Stimulated activated naive B cell treated with anti-CD40 and anti-IgM and Interleukin-4, amounts not matched to agents 10 μg/mL and 1 μg/mL and 100 μg/mL, for 72 hours (primary cell): Measurements from ENCODE around the gene APOA1.

ENCODE experiments used
- ATAC-seq, 2 donors: fragments of 150-1000 bp; cut with Tn5 transposase; replicated peaks; 2 replicates each; pipeline ENCODE4 v1.10.0; 2021; ENCODE audit warnings: moderate library complexity in 1 of 2
- DNase-seq: peaks from one replicate; pipeline ENCODE4 v3.0.0; 2021
- H3K27ac Mint-ChIP-seq: one replicate; pipeline ENCODE4 v1.8.0; 2022; ENCODE audit warnings: mild to moderate bottlenecking, mixed read lengths
- H3K27me3 Mint-ChIP-seq, 2 donors: one replicate each; pipeline ENCODE4 v1.8.0; 2022; ENCODE audit warnings: mixed read lengths in 2 of 2
- H3K36me3 Mint-ChIP-seq, 2 donors: one replicate each; pipeline ENCODE4 v1.8.0; 2022; ENCODE audit warnings: mixed read lengths in 2 of 2, mild to moderate bottlenecking in 1 of 2
- H3K4me1 Mint-ChIP-seq, 2 donors: one replicate each; pipeline ENCODE4 v1.8.0; 2022; ENCODE audit warnings: mixed read lengths in 2 of 2, mild to moderate bottlenecking in 1 of 2
- H3K4me3 Mint-ChIP-seq, 2 donors: one replicate each; pipeline ENCODE4 v1.8.0; 2022; ENCODE audit warnings: mild to moderate bottlenecking in 2 of 2, mixed read lengths in 2 of 2, moderate library complexity in 1 of 2
- H3K9me3 Mint-ChIP-seq, 2 donors: one replicate each; pipeline ENCODE4 v1.8.0; 2022; ENCODE audit warnings: mixed read lengths in 2 of 2, mild to moderate bottlenecking in 1 of 2

APOA1 gene

GRCh38 chr11:116825854-116826750, 11.3 kb downstream of the APOA1 start:
- Mint-ChIP-seq H3K4me3 (no peak overlapping the region), H3K36me3 (no peaks in the 10 kb centered on the region), H3K9me3 (no peaks in the 10 kb centered on the region)

DNA sequence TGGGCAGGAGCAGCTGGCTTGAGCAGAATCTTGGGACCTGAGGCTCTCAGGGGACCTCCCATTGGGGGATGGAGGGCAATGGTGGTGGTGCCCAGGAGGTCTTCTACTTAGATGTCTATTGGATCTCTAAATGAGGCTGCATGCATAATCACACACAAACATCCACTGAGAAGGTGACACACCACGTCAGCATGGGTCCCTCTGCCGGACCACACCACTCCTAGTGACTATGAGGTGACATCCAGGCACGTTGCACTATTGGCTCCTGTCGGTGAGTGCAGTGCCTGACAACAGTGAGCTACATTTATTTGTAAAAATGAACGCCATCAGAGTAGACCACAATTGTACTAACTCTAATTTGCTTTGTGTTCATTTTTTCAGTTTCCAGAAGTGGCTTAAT, 12.0 kb downstream of the APOA1 start:
- ATAC-seq (no peak), DNase-seq (no peak)
- Mint-ChIP-seq H3K27me3 (no peaks in the 10 kb centered on the region), H3K4me1 (no peaks in the 10 kb centered on the region), H3K36me3 (no peaks in the 10 kb centered on the region), H3K27ac (no peak overlapping the region), H3K4me3 (no peak overlapping the region), H3K9me3 (no peaks in the 10 kb centered on the region)

More at GRCh38 chr11:116825854-116826750, 11.3 kb downstream of the APOA1 start:
- Mint-ChIP-seq H3K27me3 (no peaks in the 10 kb centered on the region), H3K27ac (no peak overlapping the region), H3K4me1 (no peaks in the 10 kb centered on the region)
- ATAC-seq (no peak), DNase-seq (no peak)

DNA sequence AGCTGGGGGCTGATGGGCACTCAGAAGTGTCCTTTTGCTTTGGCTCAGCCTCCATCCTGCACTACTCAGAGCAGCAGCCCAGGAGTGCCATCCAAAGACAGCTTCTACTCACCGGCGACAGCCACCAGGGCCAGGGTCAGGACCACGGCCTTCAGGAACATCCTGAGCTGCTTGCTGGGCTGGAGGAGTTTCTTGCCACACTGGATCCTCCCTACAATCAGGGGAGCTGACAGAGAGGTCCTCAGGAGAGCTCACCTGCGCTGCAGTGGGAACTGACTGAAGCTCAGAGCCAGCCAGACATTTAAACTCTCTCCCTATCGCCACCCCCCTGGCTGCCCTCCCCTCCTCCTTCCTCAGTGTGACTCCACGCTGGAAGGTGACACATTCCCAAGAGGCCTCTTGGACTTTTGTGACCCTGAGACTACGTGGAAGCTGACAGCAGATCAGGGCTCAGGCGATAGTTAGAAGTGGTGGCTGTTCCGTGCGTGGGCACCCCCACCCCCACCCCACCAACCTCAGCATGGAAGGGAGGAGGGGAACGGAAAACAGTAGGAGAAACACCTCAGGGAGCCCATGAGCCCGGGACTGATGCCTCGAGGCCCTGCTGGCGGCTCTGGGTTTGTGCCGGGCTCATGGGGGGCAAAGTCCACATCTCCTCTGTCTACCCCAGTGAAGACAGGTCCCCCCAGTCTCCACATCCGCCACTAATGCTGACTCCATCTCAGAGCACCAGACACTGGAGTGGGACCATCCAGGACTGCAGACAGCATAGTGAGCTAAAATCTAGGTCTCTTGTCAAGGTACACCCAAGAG, 14.2 kb downstream of the APOA1 start, which contains the start of gene APOA4:
APOA4 (minus strand) TSS at position 274 of the 813 bp plus-strand sequence; CDS start at position 161, 113 bp downstream.
- Mint-ChIP-seq H3K4me3 (no peak within 1 kb of the TSS), H3K27ac (no peak within 1 kb of the TSS), H3K36me3 (no peaks in the 10 kb centered on the region), H3K27me3 (no peaks in the 10 kb centered on the region), H3K4me1 (no peaks in the 10 kb centered on the region), H3K9me3 (no peaks in the 10 kb centered on the region)
- ATAC-seq (no peak), DNase-seq (no peak)

GRCh38 chr11:116822575-116822974, 14.8 kb downstream of the APOA1 start:
- no peaks in the 10 kb centered on the region for H3K27me3 Mint-ChIP-seq
- no peaks in the 10 kb centered on the region for H3K4me1 Mint-ChIP-seq
- H3K27ac Mint-ChIP-seq: no peak overlapping the region
- ATAC-seq (no peak), DNase-seq (no peak)
- H3K4me3 Mint-ChIP-seq: no peak overlapping the region
- H3K9me3 Mint-ChIP-seq: no peaks in the 10 kb centered on the region
- H3K36me3 Mint-ChIP-seq: no peaks in the 10 kb centered on the region

DNA sequence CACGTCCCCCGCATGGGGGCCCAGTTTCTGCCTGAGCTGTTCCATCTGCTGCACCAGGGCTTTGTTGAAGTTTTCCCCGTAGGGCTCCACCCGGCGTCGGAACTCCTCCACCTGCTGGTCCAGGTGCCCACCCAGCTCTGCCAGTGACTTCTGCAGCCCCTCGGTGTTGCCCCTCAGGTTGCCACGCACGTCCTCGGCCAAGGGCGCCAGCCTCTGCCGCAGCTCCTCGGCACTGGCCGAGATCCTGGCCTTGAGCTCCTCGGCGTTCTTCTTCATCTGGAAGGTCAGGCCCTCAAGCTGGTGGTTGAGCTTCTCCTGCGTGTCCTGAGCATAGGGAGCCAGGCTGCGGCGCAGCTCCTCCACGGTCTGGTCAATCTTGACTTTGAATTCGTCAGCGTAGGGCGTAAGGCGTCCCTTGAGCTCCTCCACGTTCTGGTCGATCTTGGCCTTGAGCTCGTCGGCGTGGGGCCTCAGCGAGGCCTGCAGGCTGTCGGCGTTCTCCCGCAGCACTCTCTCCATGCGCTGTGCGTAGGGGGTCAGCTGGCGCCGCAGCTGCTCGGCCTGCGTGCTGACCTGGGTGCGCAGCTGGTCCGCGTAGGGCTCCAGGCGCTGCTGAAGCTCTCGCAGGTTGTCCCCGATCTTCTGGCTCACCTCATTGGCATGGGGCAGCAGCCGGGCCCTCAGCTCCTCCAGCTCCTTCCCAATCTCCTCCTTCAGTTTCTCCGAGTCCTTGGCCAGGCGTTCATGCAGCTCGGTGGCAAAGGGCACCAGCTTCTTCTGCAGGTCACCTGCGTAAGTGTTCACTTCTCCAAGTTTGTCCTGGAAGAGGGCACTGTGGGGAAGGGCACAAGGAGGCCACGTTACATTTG, 16.1 kb downstream of the APOA1 start:
- Mint-ChIP-seq H3K4me1 (no peaks in the 10 kb centered on the region), H3K27ac (no peak overlapping the region), H3K27me3 (no peaks in the 10 kb centered on the region), H3K4me3 (no peak overlapping the region), H3K36me3 (no peaks in the 10 kb centered on the region), H3K9me3 (no peaks in the 10 kb centered on the region)
- ATAC-seq (no peak), DNase-seq (no peak)

- Mint-ChIP-seq H3K27ac (no peak overlapping the region), H3K4me3 (no peak overlapping the region), H3K4me1 (peaks cover 0 to 2% of the 10 kb centered on the region in 2 donors), H3K27me3 (peaks cover 0 to 6% of the 10 kb centered on the region in 2 donors), H3K9me3 (no peaks in the 10 kb centered on the region), H3K36me3 (no peaks in the 10 kb centered on the region)
- ATAC-seq (no peak), DNase-seq (no peak)
Observed at GRCh38 chr11:116819049-116819448, 18.4 kb downstream of the APOA1 start.

- Mint-ChIP-seq H3K36me3 (no peaks in the 10 kb centered on the region), H3K9me3 (no peaks in the 10 kb centered on the region), H3K4me3 (no peak overlapping the region), H3K27ac (no peak overlapping the region), H3K4me1 (peaks cover 0 to 2% of the 10 kb centered on the region in 2 donors), H3K27me3 (peaks cover 4 to 10% of the 10 kb centered on the region in 2 donors)
- DNase-seq (no peak), ATAC-seq (no peak)
Observed at GRCh38 chr11:116814502-116814901, 22.9 kb downstream of the APOA1 start.

DNA sequence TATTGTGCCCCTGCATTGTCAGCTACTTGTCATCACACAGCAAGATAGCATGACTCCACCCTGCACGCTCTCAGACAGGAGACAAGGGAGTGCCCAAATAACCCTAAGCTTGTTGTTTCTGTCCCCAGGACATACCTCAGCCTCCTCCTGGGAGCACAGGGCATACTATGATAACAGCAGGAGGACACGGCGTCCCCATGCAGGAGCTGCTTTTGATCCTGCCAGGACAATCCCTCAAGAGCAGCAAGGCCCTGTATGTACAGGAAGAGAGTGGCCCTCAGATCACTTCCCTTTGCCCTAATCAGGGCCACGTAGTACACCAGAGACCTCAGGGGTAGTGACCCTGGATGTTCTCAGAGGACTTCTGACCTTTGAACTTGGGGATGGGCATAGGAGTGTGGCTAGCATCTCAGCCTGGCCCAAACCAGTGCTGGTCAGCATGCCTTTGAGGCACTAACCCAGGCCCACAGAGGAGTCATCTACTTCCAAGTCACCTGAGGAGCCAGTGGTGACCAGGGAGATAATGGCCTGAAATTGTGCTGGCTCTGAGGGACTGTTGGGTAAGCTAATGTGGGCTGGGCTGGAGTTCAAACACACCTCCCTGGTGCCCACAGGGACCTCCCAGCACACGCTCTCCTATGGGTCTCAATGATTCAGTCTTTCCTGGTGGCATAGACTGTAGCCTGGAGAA, 23.5 kb downstream of the APOA1 start:
- Mint-ChIP-seq H3K4me1 (peaks cover 0 to 2% of the 10 kb centered on the region in 2 donors), H3K27ac (no peak overlapping the region), H3K36me3 (no peaks in the 10 kb centered on the region), H3K4me3 (no peak overlapping the region), H3K9me3 (no peaks in the 10 kb centered on the region), H3K27me3 (peaks cover 6 to 12% of the 10 kb centered on the region in 2 donors)
- DNase-seq (no peak), ATAC-seq (no peak)

DNA sequence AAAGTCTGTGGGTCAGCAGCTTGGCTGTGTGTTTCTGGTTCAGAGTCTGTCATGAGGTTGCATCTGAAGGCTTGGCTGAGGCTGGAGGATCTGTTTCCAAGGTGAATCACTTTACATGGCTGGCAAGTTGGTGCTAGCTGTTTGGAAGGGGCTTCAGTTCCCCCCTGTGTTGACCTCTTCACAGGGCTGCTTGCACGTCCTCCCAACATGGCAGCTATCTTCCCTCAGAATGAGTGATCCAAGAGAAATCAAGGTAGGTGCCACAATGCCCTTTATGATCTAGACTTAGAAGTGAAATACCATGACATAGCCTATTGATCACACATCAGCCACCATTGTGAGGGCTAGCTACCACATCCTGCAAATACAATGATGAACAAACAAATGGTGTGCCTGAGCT, 24.3 kb downstream of the APOA1 start:
- no peak overlapping the region for H3K27ac Mint-ChIP-seq
- no peak overlapping the region for H3K4me3 Mint-ChIP-seq
- no peaks in the 10 kb centered on the region for H3K9me3 Mint-ChIP-seq
- peaks cover 0 to 2% of the 10 kb centered on the region in 2 donors for H3K4me1 Mint-ChIP-seq
- DNase-seq (no peak), ATAC-seq (no peak)
- peaks cover 9 to 20% of the 10 kb centered on the region in 2 donors for H3K27me3 Mint-ChIP-seq
- H3K36me3 Mint-ChIP-seq: no peaks in the 10 kb centered on the region

DNA sequence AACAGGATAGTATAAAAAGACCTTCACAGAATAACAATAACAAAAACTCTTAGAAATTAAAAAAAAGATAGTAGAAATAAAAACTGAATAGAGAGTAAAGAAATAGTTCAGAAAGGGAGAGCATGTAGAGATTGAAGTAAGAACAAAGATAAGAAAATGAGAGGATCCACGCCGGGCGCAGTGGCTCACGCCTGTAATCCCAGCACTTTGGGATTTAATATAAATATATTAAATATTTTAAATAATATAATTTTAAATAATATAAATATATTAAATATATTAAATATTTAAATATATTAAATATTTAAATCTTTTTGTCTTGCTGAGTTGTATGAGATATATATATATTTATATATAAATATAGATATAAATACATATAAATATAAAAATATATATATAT, 25.3 kb downstream of the APOA1 start:
- no peaks in the 10 kb centered on the region for H3K36me3 Mint-ChIP-seq
- ATAC-seq (no peak), DNase-seq (no peak)
- peaks cover 9 to 24% of the 10 kb centered on the region in 2 donors for H3K27me3 Mint-ChIP-seq
- H3K9me3 Mint-ChIP-seq: no peaks in the 10 kb centered on the region
- H3K27ac Mint-ChIP-seq: no peak overlapping the region
- no peak overlapping the region for H3K4me3 Mint-ChIP-seq
- peaks cover 0 to 2% of the 10 kb centered on the region in 2 donors for H3K4me1 Mint-ChIP-seq

GRCh38 chr11:116811194-116811593, 26.2 kb downstream of the APOA1 start:
- Mint-ChIP-seq H3K36me3 (no peaks in the 10 kb centered on the region), H3K4me3 (no peak overlapping the region), H3K27ac (no peak overlapping the region), H3K9me3 (no peaks in the 10 kb centered on the region), H3K4me1 (peaks cover 0 to 2% of the 10 kb centered on the region in 2 donors), H3K27me3 (peaks cover 13 to 24% of the 10 kb centered on the region in 2 donors)
- ATAC-seq: no peak
- no peak for DNase-seq

DNA sequence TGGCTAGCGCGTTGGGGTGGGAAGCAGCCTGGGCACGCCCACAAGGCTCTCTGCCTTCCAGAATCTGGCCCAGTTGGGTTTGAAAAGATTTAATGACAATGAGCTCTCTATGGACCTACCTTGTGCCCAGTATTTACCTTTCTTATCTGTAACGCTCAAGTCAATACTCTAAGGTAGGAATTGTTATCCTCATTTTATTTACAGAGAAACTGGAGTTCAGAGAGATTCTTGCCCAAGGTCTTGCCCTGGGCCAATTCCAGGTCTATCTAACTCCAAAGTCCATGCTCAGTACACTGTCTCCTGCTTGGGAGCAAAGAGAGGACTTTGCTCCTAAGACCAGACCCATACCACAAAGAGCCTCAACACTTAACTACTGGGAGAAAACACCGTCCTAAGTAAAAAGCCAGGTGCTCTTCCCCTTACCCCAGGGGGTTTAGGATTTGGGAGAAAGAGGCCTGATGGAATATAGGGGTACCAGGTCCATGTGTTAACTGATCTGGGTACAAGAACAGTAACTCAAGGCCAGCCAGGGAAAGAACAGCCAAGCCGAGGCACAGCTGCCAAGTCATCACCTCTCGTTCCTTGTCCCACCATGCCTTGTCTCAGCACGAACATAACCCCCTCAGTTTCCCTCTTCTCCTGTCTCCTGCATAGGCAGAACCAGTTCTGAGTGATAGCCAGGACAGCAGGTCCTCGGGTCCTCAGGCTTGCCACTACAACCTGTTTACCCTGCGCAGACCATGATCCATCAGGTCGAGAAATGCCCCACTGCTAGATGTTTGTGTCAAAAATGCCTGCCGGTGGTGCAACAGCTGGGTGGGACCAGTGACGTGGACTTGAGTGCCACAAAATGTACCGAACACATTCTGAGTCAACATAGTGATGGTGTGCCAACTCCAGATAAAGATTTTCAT, 28.9 kb downstream of the APOA1 start:
- no peak for ATAC-seq
- peaks cover 14 to 24% of the 10 kb centered on the region in 2 donors for H3K27me3 Mint-ChIP-seq
- no peaks in the 10 kb centered on the region for H3K36me3 Mint-ChIP-seq
- no peak overlapping the region for H3K27ac Mint-ChIP-seq
- H3K4me3 Mint-ChIP-seq: no peak overlapping the region
- DNase-seq: no peak
- no peaks in the 10 kb centered on the region for H3K4me1 Mint-ChIP-seq
- no peaks in the 10 kb centered on the region for H3K9me3 Mint-ChIP-seq
